GDM1 (cell line): ENCODE data around the gene TAF8.
"Not testable (repeated sequence)": the region's sequence is repeated elsewhere in the genome, so short reads cannot be mapped to it uniquely, and the experiment has no call there.

ENCODE experiments used
- DNase-seq: peaks from one replicate; lab custom pipeline; 2025; lab: John Stamatoyannopoulos, UW

Gene TAF8

DNA sequence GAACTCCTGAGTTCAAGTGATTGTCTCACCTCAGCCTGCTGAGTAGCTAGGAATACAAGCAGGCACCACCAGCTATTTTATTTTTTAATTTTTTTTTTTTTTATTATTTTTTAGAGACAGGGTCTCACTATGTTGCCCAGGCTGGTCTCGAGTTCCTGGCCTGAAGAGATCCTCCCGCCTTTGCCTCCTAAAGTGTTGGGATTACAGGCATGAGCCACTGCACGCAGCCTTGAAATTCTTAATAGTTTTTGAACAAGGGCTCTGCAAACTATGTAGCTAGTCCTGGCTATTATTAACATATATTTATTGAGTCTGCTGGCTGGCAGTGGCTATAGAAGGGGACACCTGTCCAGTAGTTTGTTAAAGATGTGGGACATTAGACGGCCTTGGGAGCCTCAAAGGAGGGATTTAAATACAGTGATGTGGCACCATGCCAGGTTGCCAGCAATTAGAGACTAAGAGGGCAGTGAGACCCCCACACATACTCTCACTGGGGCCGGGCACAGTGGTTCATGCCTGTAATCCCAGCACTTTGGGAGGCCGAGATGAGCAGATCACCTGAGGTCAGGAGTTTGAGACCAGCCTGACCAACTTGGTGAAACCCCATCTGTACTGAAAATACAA lies 21.1 kb upstream of the TAF8 start:
- DNase-seq: no peak

DNA sequence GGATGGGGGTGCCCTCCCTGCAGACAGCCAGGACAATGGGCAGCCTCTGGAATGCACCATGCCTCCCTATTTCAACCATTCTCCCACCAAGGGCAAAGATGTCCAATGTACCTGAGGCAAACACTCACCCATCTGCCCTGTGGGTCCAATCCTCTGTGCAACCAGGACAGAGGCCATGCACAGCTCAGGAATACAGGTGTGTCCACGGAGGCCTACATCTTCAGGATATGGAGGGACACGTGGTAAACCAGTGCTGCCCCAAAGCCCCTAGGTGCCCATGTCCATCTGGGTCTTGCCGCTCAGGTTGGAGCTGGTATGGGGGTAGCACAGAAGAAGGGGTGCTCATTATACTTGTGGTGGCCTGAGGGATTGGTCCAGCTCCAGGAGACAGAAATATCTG lies 20.4 kb upstream of the TAF8 start:
- DNase-seq: no peak

DNA sequence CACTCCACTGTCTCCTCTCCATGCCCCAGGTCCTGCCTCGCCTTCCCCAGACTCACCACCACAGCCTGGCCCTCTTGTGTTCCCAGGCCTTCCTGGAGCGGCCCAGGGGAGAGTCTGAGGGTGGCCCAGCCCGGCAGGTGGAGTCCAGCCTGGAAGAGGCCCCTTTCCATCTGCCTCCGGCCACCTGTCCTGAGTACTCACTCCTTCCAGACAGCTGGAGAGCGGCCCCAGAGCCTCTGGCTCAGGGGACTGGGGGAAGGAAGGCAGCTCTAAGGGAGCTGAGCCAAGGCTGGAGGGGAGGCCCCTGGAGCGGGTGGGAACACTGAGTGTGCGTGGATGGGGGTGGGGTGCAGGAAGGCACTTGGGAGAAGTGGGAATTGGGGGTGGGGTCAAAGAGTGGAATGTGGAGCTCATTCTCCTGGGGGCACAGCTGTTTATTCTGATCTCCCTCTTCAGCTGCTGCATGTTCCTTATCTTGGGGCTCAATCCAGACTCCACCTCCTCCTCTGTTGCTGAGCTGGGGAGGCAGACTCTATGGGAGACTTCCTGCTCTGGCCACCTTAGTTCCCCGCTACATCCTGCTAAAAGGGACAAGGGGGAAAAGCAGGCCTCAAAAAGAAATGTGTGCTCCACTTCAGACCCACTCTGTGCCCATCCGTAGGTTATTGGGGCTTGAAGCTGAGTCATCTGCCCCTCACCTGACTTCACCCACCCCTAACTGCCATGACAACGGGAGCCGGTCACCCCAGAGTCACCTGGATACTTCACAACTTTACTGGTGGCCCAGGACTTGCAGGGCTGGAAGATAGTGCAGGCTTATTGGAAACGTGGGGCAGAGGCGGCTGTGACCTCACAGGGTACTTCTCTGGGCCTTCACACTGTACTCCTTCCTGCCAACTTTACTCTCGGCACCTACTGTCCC lies 19.5 kb upstream of the TAF8 start:
- peak; percentile 37 for DNase-seq

DNA sequence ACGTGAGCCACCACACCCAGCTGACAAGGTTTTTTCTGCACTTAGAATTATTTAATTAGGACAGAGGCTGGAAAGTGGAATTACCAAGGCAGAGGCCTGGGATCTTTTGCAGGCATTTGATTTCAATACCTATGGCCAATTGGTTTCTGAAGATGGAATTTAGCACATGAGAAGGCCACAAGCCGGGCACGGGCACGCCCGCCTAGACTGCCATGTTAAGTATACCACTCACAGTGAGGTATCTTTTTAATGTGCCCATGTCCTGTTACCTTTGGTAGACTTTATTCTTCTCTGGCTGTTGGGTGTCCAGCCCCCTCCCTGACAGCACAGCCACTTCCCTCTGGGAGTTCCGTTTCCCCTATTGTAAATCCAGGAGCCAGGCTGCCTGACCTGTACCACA lies 18.0 kb upstream of the TAF8 start:
- DNase-seq: no peak

DNA sequence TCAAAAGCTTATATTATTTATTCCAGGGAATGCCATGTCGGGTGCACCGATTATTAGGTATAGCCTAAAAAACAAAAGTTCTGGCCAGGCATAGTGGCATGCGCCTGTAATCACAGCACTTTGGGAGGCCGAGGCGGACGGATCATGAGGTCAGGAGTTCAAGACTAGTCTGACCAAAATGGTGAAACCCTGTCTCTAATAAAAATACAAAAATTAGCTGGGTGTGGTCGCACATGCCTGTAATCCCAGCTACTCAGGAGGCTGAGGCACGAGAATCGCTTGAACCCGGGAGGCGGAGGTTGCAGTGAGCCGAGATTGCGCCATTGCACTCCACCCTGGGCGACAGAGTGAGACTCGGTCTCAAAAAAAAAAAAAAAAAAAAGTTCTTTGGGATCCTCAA lies 12.7 kb upstream of the TAF8 start:
- DNase-seq: not testable (repeated sequence)

DNA sequence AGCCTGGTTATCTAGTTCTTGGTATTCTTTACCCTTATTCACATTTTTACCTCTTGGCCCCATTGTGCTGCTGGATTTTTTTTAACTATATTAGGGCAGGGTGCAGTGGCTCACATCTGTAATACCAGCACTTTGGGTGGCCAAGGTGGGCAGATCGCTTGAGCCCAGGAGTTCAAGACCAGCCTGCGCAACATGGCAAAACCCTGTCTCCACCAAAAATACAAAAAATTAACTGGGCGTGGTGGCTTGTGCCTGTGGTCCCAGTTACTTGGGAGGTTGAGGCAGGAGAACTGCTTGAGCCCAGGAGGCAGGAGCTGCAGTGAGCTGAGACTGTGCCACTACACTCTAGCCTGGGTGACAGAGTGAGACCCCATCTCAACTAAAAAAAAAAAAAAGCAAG lies 12.2 kb upstream of the TAF8 start:
- DNase-seq: no peak

DNA sequence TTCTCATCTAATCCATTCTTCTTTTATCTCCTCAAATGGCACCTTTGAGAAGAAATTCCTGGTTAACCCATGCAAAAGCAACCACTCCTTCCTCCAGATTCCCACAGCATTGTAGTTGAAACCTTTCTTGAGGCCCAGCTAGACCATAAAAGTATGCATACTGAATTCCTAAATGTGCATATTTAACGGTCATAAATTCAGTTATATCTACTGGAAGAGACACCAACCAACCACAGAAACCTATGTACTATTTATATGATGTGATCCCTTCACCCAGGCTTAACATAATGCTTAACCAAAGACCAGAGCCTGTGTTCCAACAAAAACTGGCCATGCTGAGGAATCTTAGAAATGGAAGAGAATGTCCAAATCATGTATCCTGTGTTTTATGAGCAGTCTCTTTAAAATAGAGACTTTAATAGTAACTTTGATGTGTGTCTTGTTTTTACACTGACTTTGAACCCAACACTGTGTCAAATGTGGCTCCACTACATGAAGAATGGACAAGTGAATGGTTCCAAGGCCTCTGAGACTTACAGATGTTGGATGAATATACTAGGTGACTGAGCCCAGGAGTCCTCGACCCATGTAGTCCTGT lies 11.4 kb upstream of the TAF8 start:
- DNase-seq: no peak

DNA sequence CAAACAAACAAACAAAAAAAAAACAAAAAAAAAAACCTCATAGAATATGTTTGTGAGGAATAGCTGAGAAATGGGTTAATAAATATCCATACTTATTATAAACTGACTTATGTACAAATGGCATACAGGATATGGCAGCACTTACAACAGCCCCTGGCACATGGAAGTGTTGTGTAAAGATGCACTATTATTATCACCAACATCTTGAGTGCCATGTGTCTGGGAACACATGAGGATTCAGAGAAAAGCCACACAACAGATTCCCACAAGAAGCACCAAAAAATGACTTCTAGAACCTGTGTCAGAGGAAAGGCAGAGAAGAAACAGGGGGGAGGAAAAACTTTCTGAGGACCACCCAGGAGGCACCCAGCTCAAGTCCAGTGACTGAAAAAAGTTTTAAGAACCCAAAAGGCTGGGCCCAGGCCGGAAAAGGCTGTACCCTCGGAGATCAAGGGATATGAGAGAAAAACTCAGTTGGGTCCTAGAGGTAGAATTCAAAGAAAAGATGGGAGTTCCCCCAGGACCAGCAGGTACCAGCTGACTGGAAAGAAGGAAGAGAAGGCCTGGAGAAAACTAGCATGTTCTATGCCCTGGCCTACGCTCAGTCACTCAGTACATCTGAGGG lies 9.4 kb upstream of the TAF8 start:
- DNase-seq: no peak

DNA sequence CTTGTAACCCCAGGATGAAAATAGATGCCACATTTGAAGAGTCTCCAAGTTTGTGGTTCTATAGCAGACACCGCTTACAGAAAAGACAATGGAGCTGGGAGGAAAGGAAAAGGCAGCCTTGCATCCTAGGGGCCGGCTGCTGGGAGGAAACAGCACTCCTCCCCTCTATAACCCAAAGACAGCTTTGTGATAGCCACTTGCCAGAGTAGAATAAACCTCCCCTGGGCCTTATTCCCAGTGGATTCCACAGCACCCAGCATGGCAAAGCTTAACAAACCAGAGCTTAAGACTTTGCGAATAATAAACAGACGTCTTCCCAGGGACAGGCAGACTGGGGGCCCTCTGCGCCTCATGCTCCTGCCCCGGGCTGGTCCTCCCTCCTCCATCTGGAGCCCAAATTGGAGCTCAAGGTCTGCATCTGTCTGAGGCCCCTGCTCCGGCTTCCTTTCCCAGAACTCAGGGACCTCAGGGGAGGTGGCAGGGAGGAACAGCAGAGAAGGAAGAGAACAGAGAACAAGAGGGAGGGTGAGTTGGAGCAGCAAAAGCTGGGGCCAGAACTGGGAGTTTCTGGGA lies 8.8 kb upstream of the TAF8 start:
- no peak for DNase-seq

DNA sequence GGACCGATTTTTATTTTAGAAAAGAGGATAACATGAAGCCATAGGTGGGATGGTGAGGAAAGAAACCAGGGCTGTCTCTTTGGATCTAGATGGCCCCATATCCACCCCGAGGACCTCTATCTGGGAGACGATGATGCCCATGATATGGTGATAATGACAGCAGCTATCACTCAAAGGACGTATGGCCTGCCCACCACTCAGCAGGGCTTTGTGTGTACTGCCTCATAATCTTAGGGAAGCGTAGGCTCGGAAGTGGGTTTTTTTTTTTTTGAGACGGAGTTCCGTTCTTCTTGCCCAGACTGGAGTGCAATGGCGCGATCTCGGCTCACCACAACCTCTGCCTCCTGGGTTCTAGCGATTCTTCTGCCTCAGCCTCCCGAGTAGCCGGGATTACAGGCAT lies 8.2 kb upstream of the TAF8 start:
- DNase-seq: no peak

DNA sequence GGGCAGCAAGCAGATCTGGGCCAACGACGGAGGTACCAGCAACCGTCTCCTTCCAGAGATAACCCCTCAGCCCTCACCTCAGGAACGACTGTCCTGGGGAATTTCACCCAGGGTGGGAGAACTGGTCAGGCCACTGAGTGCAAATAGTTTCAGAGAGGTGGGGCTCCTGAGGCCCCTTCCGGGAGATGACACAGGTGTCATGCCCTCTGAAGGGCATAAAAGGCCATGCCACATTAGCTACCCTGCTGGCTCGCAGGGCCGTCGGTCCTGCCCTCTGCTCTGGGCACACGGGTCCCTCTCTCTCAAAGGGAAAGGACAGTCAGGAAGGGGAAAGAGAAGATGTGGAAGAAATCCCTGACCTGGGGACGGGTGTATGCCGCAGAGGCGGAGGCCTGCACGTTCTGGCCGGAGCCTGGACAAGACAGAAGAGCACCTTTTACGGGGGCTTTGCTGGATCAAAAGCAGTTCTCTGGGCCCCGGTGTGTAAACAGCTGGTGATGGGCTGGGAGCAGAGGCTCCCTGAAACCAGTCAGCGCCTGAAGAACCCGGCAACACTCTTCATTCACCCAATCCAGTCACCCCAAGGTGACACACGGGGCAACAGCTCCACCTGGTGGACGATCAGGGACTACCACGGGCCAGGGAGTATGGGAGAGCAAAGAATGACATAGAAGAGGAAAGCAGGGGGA lies 6.4 kb upstream of the TAF8 start:
- peak; percentile 63 for DNase-seq

DNA sequence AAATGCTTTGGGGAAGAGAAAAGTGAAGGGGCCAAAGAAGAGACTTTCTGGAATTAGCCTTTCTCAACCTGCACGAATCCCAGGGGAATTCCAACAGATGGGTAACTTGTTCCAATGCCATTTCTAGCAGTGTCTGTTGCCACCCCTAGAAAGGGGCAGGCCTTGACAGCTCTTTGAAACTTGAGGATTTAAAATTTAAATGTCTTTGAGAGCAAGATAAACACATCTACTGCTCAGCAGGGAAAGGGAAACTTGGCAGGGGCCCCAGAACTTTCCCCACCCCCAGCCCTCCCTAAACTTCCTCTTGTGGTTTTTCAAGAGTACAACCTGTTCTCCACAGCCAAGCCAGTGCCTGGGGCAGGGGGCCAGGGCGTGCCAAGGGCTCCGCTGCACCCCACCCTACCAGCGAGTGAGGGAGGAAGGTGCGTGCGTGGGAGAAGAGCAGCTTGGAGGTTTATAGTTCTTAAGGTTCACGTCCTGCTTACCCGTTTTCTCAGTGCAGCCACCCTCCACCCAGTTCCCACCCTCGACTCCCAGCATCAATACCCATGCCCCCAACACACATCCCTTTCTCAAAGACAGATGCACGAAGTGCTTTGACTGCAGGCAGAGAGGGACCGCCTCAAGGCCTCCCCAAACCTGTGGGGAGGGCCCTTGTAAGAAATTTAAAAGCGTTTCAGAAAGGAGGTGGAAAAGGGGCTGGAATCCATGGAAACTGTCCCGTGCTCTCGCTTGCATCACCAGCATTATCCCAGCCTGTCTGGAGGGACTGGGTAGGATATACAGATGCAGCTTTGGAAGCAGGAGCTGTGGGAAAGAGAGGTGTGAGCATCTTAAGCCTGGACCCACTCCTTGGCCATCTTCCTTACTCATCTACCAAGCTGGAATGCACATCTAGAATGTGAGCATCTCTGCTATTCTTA lies 4.5 kb upstream of the TAF8 start:
- DNase-seq: peak; percentile 78

DNA sequence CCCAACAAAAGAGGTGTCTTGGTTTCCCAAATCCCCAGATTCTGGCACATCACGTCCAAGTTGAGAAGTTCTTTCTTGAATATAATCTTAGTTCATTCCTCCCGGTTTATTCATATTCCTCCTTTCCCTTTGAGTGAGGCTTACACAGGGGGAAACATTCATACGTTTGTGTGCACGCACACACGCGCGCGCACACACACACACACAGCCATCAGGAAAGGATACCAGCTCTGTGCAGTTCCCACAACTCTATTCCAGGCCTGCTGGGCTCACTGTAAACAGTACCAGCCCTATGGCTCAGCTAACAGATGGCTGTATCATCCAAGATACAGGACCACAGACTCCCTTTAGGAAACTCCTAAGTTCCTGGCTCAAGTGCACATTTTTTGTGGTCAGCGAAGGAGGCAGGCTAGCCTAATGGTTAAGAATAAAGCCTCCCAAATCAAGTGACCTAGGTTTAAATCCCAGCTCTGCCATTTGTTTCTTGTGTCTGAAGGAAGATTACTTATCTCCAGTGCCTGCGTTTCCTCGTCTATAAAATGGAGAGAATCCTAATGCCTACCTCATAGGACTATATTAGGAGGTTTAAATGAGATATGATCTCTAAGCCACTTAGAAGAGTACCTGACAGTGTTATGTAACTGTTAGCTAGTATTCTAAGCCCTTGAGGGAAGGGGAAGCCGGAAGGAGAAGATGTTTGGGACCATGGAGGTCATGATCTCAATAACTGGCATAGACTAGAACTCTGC lies 3.7 kb upstream of the TAF8 start:
- no peak for DNase-seq

DNA sequence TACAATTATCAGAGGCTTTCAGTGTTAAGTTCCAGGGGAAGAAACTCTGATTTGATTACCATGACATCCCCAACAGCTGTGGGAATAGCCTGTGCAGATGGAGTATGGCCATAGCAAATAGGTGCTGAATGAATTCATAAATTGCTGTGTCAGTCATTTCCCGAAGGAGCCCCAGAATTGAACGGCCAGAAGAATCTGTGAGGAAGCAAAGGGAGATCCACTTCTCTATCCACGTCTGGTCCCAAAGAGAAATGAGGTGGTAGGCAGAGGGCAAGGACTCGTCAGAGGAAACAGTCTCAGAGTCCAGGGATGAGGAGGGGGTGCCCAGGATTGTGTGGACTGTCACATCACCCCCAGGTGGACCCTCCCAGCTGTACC lies 3.1 kb upstream of the TAF8 start:
- no peak for DNase-seq

DNA sequence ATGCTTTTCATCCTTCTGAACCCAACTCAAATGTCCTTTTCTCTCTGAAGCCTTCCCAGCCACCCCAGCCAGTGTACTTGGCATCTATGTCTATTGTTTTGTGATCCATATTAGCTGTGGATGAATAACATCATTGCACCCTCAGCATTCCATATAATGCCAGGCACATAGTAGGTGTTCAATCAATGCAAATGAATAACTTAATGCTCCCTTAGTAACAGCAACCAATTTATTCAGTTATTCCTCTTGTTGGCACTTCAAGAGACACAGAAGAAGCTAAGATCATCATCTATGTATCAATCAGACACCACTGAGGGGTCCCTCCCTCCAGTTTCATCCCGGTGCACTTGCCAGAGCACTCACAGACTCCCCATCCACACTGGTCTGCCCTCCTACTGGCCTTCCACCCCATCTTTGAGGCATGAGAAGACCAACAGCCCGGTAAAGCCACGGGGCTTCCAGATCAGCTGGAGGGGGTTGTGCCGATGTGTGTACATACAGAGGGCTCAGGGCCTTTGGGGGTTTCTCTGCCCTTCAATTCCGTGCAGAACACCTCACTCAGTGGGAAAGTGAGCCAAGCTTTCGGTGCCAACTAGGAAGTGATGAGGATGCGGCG lies 2.4 kb upstream of the TAF8 start:
- DNase-seq: no peak

DNA sequence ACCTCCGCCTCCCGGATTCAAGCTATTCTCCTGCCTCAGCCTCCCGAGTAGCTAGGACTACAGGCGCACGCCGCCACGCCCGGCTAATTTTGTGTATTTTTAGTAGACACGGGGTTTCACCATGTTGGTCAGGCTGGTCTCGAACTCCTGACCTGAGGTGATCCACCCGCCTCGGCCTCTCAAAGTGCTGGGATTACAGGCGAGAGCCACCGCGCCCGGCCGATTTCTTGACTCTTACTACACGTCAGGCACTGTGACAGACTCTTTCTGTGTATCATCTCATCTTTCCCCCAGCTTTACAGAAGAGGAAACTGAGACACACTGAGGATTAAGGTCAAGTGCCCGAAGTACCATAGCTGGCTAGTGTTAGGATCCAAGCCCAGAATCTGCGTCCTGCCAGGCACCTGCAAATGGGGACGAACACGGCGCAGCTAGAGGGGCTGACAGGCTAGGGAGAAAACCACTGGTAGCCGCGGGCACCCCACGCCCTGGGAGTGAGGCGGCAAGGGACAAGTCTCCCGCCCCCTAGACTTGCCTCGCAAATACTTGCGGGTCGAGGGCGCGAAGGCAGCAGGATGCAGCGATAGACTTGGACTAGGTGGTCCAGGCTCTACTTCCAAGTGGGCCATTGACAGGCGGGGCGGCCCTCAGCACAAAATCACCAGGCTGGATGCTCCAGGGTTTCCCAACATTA lies 1.1 kb upstream of the TAF8 start:
- no peak for DNase-seq

DNA sequence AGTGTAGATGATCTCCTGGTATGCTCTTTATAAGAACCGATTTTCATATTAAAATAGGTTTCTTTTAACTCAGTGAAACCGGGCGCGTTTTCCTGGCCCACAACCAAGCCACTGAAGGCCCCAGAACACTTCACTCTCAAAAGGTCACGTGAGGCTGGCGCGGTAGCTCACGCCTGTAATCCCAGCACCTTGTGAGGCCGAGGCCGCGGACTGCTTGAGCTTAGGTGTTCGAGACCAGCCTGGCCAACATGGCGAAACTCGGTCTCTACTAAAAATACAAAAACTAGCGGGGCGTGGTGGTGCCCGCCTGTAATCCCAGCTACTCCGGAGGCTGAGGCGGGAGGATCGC lies 402 bp upstream of the TAF8 start:
- no peak for DNase-seq

DNA sequence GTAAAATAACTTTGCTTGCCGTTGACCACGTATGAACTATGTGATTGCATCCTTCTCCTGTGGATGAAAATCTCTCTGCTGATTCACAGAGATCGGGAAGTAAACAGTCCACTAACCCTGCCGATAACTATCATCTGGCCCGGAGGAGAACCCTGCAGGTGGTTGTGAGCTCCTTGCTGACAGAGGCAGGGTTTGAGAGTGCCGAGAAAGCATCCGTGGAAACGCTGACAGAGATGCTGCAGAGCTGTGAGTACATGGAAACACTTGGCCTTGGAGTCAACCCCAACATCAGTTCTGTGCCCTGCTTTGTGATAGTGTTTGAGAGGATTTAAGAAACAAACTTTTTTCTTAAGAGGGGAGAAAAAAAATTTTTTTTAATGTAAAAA lies 937 bp downstream of the TAF8 start:
- DNase-seq: no peak

DNA sequence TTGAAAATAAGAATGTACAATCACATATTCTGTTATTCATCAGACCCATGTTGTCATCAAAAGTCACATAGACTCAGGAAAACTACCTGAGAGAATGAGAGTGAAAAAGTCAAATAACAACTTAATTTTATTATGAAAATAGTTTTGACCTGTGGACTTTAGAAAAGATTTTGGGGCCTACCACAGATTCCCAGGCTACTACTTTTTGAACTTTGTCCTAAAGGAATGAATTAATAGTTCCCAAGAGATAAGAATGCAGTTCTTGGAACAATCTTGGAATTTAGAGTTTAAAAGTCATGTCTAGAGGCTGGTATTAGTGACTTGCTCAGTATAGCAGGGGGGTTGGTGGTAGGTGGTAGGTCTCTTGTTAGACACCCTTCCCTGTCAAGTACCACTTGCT lies 3.3 kb downstream of the TAF8 start:
- no peak for DNase-seq
